ENCODE results near the gene GPSM1.

The GPSM1 gene

DNA sequence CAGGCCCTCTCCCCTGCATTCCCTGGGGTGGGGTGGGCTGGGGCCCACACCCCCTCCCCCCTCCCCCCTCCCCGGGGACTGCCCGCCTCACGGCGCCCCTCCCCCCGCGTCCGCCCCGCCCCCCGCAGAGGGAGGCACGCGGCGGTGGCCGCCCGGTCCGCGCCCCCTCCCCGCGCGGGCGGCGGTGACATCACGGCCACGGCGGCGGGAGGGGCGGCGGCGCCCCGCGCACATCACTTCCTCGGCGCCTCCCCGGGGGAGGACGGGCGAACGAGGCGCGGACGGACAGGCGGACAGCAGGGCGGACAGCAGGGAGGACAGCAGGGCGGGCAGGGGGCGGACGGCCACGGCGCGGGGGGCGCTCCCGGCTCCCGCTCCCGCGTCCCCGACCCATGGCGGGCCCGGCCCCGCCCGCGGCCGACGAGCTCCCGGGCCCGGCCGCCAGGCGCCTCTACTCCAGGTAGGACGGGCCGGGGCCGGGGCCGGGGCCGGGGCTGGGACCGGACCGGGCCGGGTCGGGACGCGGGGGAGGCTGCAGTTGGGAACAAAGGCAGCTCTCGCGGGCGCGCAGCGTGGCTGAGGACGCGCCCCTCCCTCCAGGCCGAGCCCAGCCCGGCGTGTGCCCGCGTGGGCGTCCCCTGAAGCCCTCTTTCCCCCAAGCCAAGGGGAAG is at the start of gene GPSM1:
GPSM1 (plus strand) TSS at position 236 of the 671 bp plus-strand sequence; CDS start at position 393, 157 bp downstream.
- peak; percentile 36 to 52 for DNase-seq

DNA sequence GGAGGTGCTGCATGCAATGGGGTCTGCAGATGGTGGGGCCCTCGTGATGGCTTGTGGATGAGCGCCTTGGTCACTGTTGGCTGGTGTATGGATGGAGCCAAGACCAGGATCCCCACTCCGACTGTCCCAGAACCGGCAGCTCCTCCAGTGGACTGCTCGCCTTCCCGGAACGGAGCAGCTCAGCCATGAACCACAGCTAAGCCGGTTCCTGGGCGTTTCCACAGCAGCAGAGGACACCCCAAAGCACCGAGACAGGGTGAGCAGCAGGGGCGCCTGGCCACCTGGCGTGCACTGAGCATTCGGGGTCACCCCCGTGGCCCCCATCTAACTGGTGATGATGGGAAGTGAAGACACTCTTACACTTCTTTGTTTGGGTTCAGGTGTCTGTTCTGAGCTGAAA is 49.6 kb upstream of the GPSM1 start:
- no peak for DNase-seq

GRCh38 chr9:136278221-136278620 is 49.1 kb upstream of the GPSM1 start:
- DNase-seq = no peak

DNA sequence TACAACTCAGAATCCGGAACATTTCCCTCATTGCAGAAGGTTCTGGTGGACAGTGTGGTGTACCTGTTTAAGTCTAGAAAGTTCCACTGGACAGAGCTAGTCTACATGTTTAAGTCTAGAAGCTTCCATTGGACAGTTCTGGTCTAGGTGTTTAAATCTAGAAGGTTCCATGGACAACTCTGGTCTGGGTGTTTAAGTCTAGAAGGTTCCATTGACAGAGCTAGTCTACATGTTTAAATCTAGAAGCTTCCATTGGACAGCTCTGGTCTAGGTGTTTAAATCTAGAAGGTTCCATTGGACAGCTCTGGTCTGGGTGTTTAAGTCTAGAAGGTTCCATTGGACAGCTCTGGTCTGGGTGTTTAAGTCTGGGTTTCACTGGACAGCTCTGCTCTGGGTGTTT is 48.4 kb upstream of the GPSM1 start:
- DNase-seq = no peak

DNA sequence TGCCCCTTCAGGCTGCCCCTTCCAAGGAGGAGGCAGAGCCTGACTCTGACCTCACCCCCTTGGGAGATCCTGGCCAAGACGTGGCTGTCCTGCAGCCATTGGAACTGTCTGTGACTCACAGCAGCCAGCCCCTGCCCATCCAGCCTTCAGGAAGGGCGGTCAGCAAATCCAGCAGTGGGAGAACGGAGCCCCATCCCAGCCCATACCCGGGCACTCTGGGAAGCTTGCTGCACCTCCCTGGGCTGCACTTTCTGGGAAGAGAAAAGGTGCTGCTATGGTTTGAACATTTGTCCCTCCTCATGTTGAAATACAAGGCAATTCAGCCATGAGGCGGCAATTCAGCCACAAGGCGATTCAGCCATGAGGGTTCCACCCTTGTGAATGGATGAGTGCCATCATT is 47.9 kb upstream of the GPSM1 start:
- DNase-seq = no peak

DNA sequence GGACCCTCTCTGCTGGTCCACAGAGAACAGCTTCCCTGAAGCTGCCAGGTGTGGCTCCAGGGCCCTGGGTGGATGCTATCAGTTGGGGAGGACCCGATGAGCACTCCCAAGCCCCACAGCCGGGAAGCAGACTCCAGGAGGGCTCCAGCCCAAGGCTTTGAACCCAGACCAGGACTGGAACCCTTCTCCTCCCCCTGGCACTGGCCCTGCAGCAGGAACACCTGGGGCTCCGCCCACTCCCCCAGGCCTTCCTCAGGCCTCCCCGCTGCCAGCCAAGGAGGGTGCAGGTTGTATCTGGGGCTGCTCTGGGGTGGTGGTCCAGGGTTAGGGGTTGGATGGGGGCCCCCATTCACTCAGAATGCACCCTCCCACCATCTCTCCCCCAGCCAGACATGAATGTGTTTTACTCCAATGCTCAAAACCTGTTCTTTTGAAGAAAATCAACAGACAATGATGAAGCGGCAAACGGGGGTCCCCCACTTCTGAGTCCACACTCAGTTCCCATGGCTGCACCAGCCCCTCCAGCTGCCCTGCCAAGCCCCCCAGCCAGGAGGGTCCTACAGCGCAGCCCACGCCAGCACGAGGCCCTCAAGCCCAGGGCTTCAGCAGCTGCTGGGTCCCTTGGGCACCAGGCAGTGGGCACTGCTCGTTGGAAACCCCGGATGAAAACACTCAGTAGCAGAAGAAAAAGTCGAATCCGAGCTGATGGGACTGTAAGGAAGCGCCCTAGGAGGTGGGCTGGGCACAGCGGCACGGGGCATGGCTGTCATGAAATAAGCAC is 46.6 kb upstream of the GPSM1 start:
- no peak for DNase-seq

DNA sequence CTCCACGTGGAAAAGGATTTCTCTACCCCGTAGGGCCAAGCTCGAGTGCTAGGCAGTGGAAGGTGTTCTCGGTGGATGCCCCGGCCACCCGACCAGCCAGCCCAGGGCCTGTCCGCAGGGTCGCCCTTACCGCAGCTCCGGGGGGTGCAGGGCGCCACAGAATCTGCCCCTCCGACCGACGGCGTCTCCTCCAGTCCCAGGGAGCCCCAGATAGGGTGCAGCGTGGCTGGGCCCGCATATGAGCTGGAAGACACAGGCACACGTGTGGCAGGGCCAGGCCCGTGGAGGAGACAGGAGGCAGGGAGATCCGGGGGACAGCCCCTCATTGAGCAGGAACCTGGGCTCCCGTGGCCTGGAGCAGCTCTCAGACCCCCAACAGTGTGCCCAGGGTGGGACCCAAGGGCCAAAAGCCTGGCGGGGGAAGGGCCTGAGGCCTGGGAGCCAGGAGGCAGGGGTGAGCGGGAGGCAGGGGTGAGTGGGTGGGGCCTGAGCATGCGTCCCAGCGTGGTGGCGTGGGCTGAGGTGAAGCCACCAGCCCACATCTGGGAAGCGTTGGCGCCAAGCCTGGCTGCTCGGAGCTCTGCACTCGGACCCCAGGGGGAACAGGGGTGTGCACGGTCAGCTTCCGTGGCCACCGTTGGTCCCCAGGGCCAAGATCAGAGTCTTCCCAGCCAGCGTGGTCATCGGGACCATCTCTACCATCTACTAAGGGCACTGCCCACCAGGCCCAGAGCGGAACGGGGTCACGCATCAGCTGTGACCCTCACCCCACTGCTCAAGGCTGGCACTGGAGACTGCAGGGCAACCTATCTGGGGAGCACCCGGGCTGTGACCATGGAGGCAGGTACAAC is 45.7 kb upstream of the GPSM1 start:
- no peak for DNase-seq

- DNase-seq = peak in 1 of 2 donors; percentile 18
Observed at GRCh38 chr9:136282272-136282861, 45.0 kb upstream of the GPSM1 start.

- DNase-seq = peak; percentile 71 to 80
Observed at GRCh38 chr9:136283291-136284235, 43.8 kb upstream of the GPSM1 start.

GRCh38 chr9:136284311-136284710 is 43.0 kb upstream of the GPSM1 start:
- DNase-seq = no peak

- no peak for DNase-seq
Observed at GRCh38 chr9:136284951-136285350, 42.4 kb upstream of the GPSM1 start.

GRCh38 chr9:136285501-136286358 is 41.6 kb upstream of the GPSM1 start:
- no peak for DNase-seq

DNA sequence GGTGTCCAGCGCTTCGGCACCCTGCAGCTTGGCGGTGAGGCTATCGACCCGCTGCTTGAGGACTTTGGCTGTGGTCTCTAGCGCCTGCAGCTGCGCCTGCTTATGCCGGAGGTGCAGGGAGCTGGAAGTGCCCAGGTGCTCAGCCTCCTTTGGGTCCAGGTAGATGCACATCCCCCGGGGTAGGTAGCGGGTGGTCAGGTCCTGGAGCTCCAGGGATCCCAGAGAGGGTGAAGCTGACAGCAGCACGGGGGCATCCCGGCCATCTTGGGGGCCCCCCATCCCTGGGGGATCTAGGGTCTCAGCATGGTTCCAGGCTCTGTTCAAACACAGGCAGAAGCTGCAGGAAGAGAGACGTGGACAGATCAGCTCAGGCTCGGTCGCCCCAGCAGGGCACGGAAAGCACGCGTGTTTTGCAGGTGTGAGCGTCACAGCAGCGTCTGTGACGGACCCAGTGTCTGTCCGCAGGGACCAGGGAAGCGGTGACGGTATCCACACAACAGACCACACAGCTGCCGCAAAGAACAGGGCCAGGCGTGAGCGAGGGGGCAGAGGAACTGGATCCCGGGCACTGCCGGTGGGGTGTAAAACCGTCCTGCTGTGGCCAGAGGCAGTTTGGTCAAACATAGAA is 40.9 kb upstream of the GPSM1 start:
- DNase-seq = no peak

GRCh38 chr9:136286987-136287379 is 40.4 kb upstream of the GPSM1 start:
- DNase-seq = no peak

DNA sequence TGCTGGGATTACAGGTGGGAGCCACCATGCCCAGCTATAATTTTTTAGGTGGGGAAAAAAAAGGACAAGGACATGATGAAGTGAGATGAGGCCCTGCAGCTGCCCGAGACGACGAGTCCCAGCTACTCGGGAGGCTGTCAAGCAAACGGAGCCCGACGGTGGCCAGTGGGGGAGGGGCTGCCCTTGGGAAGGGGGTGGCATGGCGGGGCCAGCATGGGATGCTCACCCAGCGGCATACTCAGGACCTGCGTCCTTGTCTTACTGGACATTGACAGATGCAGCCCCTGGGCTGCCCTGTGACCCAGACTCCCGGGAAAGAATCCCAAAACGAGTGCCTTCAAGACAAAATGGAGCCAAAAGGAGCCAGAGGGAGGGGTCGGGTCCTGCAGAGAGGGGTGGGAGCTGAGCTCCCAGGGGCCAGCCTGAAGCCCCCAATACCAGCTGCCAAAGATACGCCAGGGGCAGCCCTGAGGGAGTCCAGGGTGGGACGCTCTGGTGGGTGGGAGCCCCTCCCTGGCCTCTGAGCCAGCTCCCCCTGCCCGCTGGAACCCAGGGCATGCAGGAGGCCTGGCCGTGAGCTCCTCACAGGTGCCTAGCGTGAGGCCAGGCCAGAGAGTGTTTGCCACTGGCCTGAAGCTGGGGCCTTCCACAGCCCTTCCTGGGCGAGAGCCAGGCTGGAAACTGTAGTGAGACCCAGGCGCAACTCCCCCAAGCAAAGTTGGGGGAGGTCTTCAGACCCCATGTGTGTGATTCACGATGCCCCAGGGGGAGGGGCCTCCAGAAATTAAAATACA is 39.2 kb upstream of the GPSM1 start:
- no peak for DNase-seq

- DNase-seq = no peak
Observed at GRCh38 chr9:136289651-136290507, 37.5 kb upstream of the GPSM1 start.

GRCh38 chr9:136290508-136291000 is 36.8 kb upstream of the GPSM1 start:
- no peak for DNase-seq

- DNase-seq = no peak
Observed at GRCh38 chr9:136291306-136292025, 35.9 kb upstream of the GPSM1 start.
